ENCODE results near the gene ACTR3C. TPM values are rescaled to one million over a fixed set of nuclear protein-coding genes. Genes with fewer than 3 reads are reported as not detected.

The ACTR3C gene
- total RNA-seq, 1 experiment from 2014 or later, result 2.2 TPM

DNA sequence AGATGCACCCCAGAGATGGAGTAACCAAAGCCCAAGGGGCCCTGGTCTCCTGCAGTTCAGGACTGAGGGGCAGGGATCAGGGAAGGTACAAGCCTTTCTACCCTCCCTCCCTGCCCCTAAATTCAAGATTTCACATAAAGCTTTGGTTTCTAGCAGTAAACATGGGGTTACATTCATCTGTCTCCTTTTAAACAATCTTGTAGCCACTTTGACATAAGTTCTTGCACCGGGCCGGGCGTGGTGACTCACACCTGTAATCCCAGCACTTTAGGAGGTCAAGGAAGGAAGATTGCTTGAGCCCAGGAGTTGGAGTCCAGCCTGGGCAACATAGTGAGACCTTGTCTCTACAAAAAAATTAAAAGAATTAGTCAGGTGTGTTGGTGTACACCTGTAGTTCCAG, 4.0 kb upstream of the ACTR3C start:
- no peak overlapping the region for H3K14ac ChIP-seq (ENCODE audit: insufficient read depth, low read length)
- no peak overlapping the region for H3K27ac ChIP-seq (ENCODE audit: insufficient read length, low read depth, low read length)
- no peaks in the 10 kb centered on the region for H3K27me3 ChIP-seq (ENCODE audit: insufficient read depth, low read length)
- no peak overlapping the region for H4K8ac ChIP-seq (replicated peaks; ENCODE audit: insufficient read length, low read depth, low read length)
- H3K18ac ChIP-seq (ENCODE audit: insufficient read length, low read depth, low read length), result no peak overlapping the region
- H3K9me3 Mint-ChIP-seq, result no peaks in the 10 kb centered on the region; a peak in 1 of 5 replicates
- H3K56ac ChIP-seq (ENCODE audit: insufficient read length, low read depth, low read length), result no peak overlapping the region
- no peak overlapping the region for H4K5ac ChIP-seq (ENCODE audit: insufficient read length, low read depth, low read length)
- H3K4ac ChIP-seq (ENCODE audit: low read depth, low read length), result no peak overlapping the region
- peaks cover 36% of the 10 kb centered on the region for H3K27me3 Mint-ChIP-seq (ENCODE audit: low read depth)
- H3K4me1 Mint-ChIP-seq, result peaks cover 37 to 46% of the 10 kb centered on the region in 2 experiments
- H3K79me2 ChIP-seq (ENCODE audit: insufficient read depth, low read length), result no peaks in the 10 kb centered on the region
- no peaks in the 10 kb centered on the region for H3K9me3 ChIP-seq (ENCODE audit: control insufficient read depth, low read depth, low read length)
- TF ChIP-seq, protein P1, sequence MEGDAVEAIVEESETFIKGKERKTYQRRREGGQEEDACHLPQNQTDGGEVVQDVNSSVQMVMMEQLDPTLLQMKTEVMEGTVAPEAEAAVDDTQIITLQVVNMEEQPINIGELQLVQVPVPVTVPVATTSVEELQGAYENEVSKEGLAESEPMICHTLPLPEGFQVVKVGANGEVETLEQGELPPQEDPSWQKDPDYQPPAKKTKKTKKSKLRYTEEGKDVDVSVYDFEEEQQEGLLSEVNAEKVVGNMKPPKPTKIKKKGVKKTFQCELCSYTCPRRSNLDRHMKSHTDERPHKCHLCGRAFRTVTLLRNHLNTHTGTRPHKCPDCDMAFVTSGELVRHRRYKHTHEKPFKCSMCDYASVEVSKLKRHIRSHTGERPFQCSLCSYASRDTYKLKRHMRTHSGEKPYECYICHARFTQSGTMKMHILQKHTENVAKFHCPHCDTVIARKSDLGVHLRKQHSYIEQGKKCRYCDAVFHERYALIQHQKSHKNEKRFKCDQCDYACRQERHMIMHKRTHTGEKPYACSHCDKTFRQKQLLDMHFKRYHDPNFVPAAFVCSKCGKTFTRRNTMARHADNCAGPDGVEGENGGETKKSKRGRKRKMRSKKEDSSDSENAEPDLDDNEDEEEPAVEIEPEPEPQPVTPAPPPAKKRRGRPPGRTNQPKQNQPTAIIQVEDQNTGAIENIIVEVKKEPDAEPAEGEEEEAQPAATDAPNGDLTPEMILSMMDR (conservative IDR thresholded peaks at IDR 0.05), result no peak
- H2BK5ac ChIP-seq (ENCODE audit: insufficient read length, low read length), result no peak overlapping the region
- H3K23ac ChIP-seq (ENCODE audit: insufficient read length, low read depth, low read length), result no peak overlapping the region
- no peak overlapping the region for H3K9ac ChIP-seq (ENCODE audit: extremely low read depth, insufficient read length, low read length)
- no peak overlapping the region for H2BK12ac ChIP-seq (ENCODE audit: insufficient read length, low read depth, low read length)
- no peaks in the 10 kb centered on the region for H3K79me1 ChIP-seq (ENCODE audit: insufficient read depth, low read depth, low read length, poor library complexity, severe bottlenecking)
- no CpG with 5 or more reads among the region's 3 CpGs for WGBS (ENCODE audit: extremely low coverage, insufficient read length, low lambda C conversion rate)
- H2AK5ac ChIP-seq (ENCODE audit: insufficient read length, low read length), result no peak overlapping the region
- DNase-seq, result no peak
- no peak overlapping the region for H3K4me3 Mint-ChIP-seq
- H4K91ac ChIP-seq (ENCODE audit: insufficient read length, low read depth, low read length), result no peak overlapping the region
- H3K4me2 ChIP-seq (ENCODE audit: insufficient read depth, insufficient read length, low read length), result no peak overlapping the region
- H2AFZ ChIP-seq (ENCODE audit: low read length), result no peak overlapping the region
- H2BK120ac ChIP-seq (ENCODE audit: low read depth, low read length, poor library complexity, severe bottlenecking), result no peak overlapping the region
- no peaks in the 10 kb centered on the region for H4K20me1 ChIP-seq (ENCODE audit: control insufficient read depth, insufficient read depth, insufficient read length)
- H3T11ph ChIP-seq (ENCODE audit: low read length), result no peak overlapping the region
- H2BK15ac ChIP-seq (ENCODE audit: low read depth, low read length), result no peak overlapping the region
- H3K4me1 ChIP-seq (ENCODE audit: insufficient read depth, low read length), result peaks cover 17% of the 10 kb centered on the region; the same call in 1 of the 2 replicates
- peaks cover 7% of the 10 kb centered on the region for H3K23me2 ChIP-seq (ENCODE audit: insufficient read length, low read depth, low read length, poor library complexity, severe bottlenecking)
- H3K27ac Mint-ChIP-seq, result no peak overlapping the region
- H2BK20ac ChIP-seq (ENCODE audit: low read depth, low read length, poor library complexity, severe bottlenecking), result no peak overlapping the region
- peaks cover 0 to 54% (median 4%) of the 10 kb centered on the region in 3 experiments; a peak in 5 of 7 replicates for H3K36me3 Mint-ChIP-seq (ENCODE audit: insufficient read depth in 1 of 3, low read depth in 3 of 3)

Data from H9 (cell line).